ENCODE measurements around the gene OSGIN1.

Gene OSGIN1

GRCh38 chr16:83963277-83964119 lies 10.5 kb downstream of the OSGIN1 start:
- no peak for DNase-seq (ENCODE audit: low read depth)
- no peak for TF ChIP-seq CTCF (IDR thresholded peaks at IDR 0.05; ENCODE audit: control insufficient read depth, insufficient read depth, low read depth, low read length, missing control alignments)
- no peak overlapping the region for H3K4me3 ChIP-seq (ENCODE audit: control insufficient read depth, low read depth, low read length)

- H3K4me3 ChIP-seq (ENCODE audit: control insufficient read depth, low read depth, low read length), result no peak overlapping the region
- no peak for TF ChIP-seq CTCF (IDR thresholded peaks at IDR 0.05; ENCODE audit: control insufficient read depth, insufficient read depth, low read depth, low read length, missing control alignments)
- DNase-seq (ENCODE audit: low read depth), result no peak
Measured at GRCh38 chr16:83964684-83965443, 11.8 kb downstream of the OSGIN1 start.

GRCh38 chr16:83965444-83966152 lies 12.6 kb downstream of the OSGIN1 start:
- no peak for TF ChIP-seq CTCF (IDR thresholded peaks at IDR 0.05; ENCODE audit: control insufficient read depth, insufficient read depth, low read depth, low read length, missing control alignments)
- no peak overlapping the region for H3K4me3 ChIP-seq (ENCODE audit: control insufficient read depth, low read depth, low read length)
- DNase-seq (ENCODE audit: low read depth), result no peak

- TF ChIP-seq CTCF (IDR thresholded peaks at IDR 0.05; ENCODE audit: control insufficient read depth, insufficient read depth, low read depth, low read length, missing control alignments), result no peak
- DNase-seq (ENCODE audit: low read depth), result no peak
- H3K4me3 ChIP-seq (ENCODE audit: control insufficient read depth, low read depth, low read length), result no peak overlapping the region
Measured at GRCh38 chr16:83966153-83966696, 13.2 kb downstream of the OSGIN1 start.

GRCh38 chr16:83967091-83967490 lies 14.1 kb downstream of the OSGIN1 start:
- no peak for DNase-seq (ENCODE audit: low read depth)
- no peak overlapping the region for H3K4me3 ChIP-seq (ENCODE audit: control insufficient read depth, low read depth, low read length)
- TF ChIP-seq CTCF (IDR thresholded peaks at IDR 0.05; ENCODE audit: control insufficient read depth, insufficient read depth, low read depth, low read length, missing control alignments), result no peak

- no peak for DNase-seq (ENCODE audit: low read depth)
- TF ChIP-seq CTCF (IDR thresholded peaks at IDR 0.05; ENCODE audit: control insufficient read depth, insufficient read depth, low read depth, low read length, missing control alignments), result peak; percentile 55
- H3K4me3 ChIP-seq (ENCODE audit: control insufficient read depth, low read depth, low read length), result peak within 1 kb of the TSS; percentile 36
Measured at GRCh38 chr16:83967838-83968305, 14.8 kb downstream of the OSGIN1 start, which contains the start of gene NECAB2. Gene NECAB2 (plus strand): TSS chr16:83968244. CDS start chr16:83968649, 405 bp downstream.
